Endothelial cell of umbilical vein (primary cell): ENCODE results near the gene RANBP3L. TPM values are rescaled to one million over a fixed set of nuclear protein-coding genes. Genes with fewer than 3 reads are reported as not detected.

ENCODE experiments used
- BruUV-seq: library from RNA; stranded (reverse); fragments of 400-500 nt; replicated peaks from 2 replicates; lab custom pipeline; 2021; lab: Mats Ljungman, UMichigan
- CTCF ChIA-PET: fragments of 300-600, 350-600 bp; sonication (Branson Sonifier 250); formaldehyde crosslinking; loops from one replicate; lab custom pipeline; 2021; ENCODE audit warnings: antibody characterized with exemption, inconsistent platforms; lab: Charles Lee
- POLR2A ChIA-PET: fragments of 300-600, 350-600 bp; sonication (Branson Sonifier 250); formaldehyde crosslinking; loops from one replicate; lab custom pipeline; 2021; ENCODE audit warnings: antibody characterized with exemption, inconsistent platforms; lab: Charles Lee
- DNase-seq: peaks from one replicate; pipeline ENCODE4 v3.0.0-alpha.2; 2011; ENCODE audit warnings: low read depth, low spot score
- FAIRE-seq: peaks from 2 replicates; lab custom pipeline; 2011; peaks lifted over from hg19 to GRCh38; lab: Jason Lieb, UNC
- H2AFZ ChIP-seq: 2 replicates; pipeline ENCODE4 v1.6.0; 2012; ENCODE audit warnings: low read depth, low read length, control low read depth, inconsistent platforms
- H3K27ac ChIP-seq: 2 replicates; pipeline ENCODE4 v1.5.1; 2011; ENCODE audit warnings: low read depth, mild to moderate bottlenecking, control low read depth, low read length, moderate library complexity; ENCODE audit not compliant: insufficient read depth
- H3K27me3 ChIP-seq, 2 experiments: 2 replicates each; pipeline versions ENCODE4 v1.6.0 to v1.6.1; 2011; ENCODE audit warnings: low read length in 2 of 2, mixed read lengths in 1 of 2; ENCODE audit not compliant: control insufficient read depth in 2 of 2, insufficient read depth in 2 of 2
- H3K36me3 ChIP-seq, 2 experiments: 2 replicates in 1 of 2; 3 replicates in 1 of 2; pipeline ENCODE4 v1.5.1; 2011; ENCODE audit warnings: low read length in 2 of 2, mild to moderate bottlenecking in 1 of 2, moderate library complexity in 1 of 2; ENCODE audit not compliant: control insufficient read depth in 2 of 2, insufficient read depth in 2 of 2; ENCODE audit errors: extremely low read depth in 1 of 2
- H3K4me1 ChIP-seq: 3 replicates; pipeline ENCODE4 v1.5.1; 2011; ENCODE audit warnings: mild to moderate bottlenecking, low read length; ENCODE audit not compliant: control insufficient read depth, insufficient read depth; ENCODE audit errors: extremely low read depth
- H3K4me2 ChIP-seq: 2 replicates; pipeline ENCODE4 v1.6.1; 2011; ENCODE audit warnings: low read length, control low read depth, mixed read lengths; ENCODE audit not compliant: insufficient read depth
- H3K4me3 ChIP-seq, 3 experiments: fragments of 200-600 bp in 1 of 3; sonication (generic), shearing (Covaris generic) in 1 of 3; replicated peaks in 1 of 3; 2 replicates each; pipeline ENCODE4 v1.5.1; 2011 to 2016; ENCODE audit warnings: control low read depth in 3 of 3, low read length in 3 of 3, mild to moderate bottlenecking in 2 of 3, inconsistent platforms in 1 of 3, low read depth in 1 of 3, moderate library complexity in 1 of 3; ENCODE audit not compliant: insufficient read depth in 1 of 3
- H3K79me2 ChIP-seq: 2 replicates; pipeline ENCODE4 v1.6.0; 2012; ENCODE audit warnings: low read length, inconsistent platforms; ENCODE audit not compliant: control insufficient read depth, insufficient read depth
- H3K9ac ChIP-seq: replicated peaks from 2 replicates; pipeline ENCODE3; 2011; ENCODE audit warnings: low read length, control low read depth; ENCODE audit not compliant: insufficient read depth; ENCODE audit errors: extremely low read depth
- H3K9me1 ChIP-seq: replicated peaks from 3 replicates; pipeline ENCODE4 v1.6.0; 2011; ENCODE audit warnings: mild to moderate bottlenecking, low read length; ENCODE audit not compliant: control insufficient read depth, insufficient read depth; ENCODE audit errors: extremely low read depth
- H3K9me3 ChIP-seq: replicated peaks from 2 replicates; pipeline ENCODE4 v1.5.1; 2012; ENCODE audit warnings: low read length, inconsistent platforms; ENCODE audit not compliant: control insufficient read depth, insufficient read depth
- H4K20me1 ChIP-seq: replicated peaks from 2 replicates; pipeline ENCODE3; 2011; ENCODE audit warnings: mild to moderate bottlenecking, low read length; ENCODE audit not compliant: control insufficient read depth, insufficient read depth; ENCODE audit errors: extremely low read depth
- CTCF ChIP-seq, 2 donors: IDR thresholded peaks; 1 replicate in 1 of 2; 2 replicates in 1 of 2; pipeline ENCODE4 v1.5.1; 2011; ENCODE audit warnings: low read length in 2 of 2, mild to moderate bottlenecking in 2 of 2, moderate library complexity in 2 of 2, control low read depth in 1 of 2, inconsistent platforms in 1 of 2, low read depth in 1 of 2; ENCODE audit not compliant: insufficient read depth in 1 of 2; ENCODE audit errors: extremely low read depth in 1 of 2
- EZH2 ChIP-seq: IDR thresholded peaks from 2 replicates; pipeline ENCODE4 v1.6.1; 2012; ENCODE audit warnings: borderline replicate concordance, low read depth, mild to moderate bottlenecking, moderate library complexity, low read length, inconsistent platforms; ENCODE audit not compliant: severe bottlenecking
- FOS ChIP-seq: IDR thresholded peaks from 2 replicates; pipeline ENCODE4 v1.6.1; 2011; ENCODE audit warnings: mild to moderate bottlenecking, low read length, moderate library complexity, borderline replicate concordance; ENCODE audit not compliant: insufficient read depth
- GATA2 ChIP-seq: IDR thresholded peaks from 2 replicates; pipeline ENCODE4 v1.7.0; 2011; ENCODE audit warnings: low read depth, mild to moderate bottlenecking, moderate library complexity, mixed read lengths, low read length; ENCODE audit not compliant: insufficient read length, insufficient read depth
- JUN ChIP-seq: IDR thresholded peaks from 2 replicates; pipeline ENCODE4 v1.6.1; 2011; ENCODE audit warnings: borderline replicate concordance, low read depth; ENCODE audit not compliant: insufficient read length, insufficient read depth
- MAX ChIP-seq: IDR thresholded peaks from 2 replicates; pipeline ENCODE4 v1.6.1; 2011; ENCODE audit not compliant: insufficient read depth, insufficient read length
- MYC ChIP-seq: IDR thresholded peaks from one replicate; pipeline ENCODE4 v1.6.1; 2011; ENCODE audit warnings: mild to moderate bottlenecking, low read depth, low read length
- POLR2A ChIP-seq: IDR thresholded peaks from 2 replicates; pipeline ENCODE4 v1.6.1; 2012; ENCODE audit warnings: low read depth, mild to moderate bottlenecking, control low read depth, low read length
- POLR2AphosphoS5 ChIP-seq: IDR thresholded peaks from 2 replicates; pipeline ENCODE4 v1.6.1; 2012; ENCODE audit warnings: low read depth, mild to moderate bottlenecking, control low read depth, low read length, moderate library complexity; ENCODE audit not compliant: insufficient read depth
- dilution Hi-C: fragments of 300-500 bp; cut with MboI; formaldehyde crosslinking; loops from one replicate; pipeline ENCODE4 v1.15.0; 2019; ENCODE audit warnings: low sequenced_read_pairs; ENCODE audit not compliant: extremely low pct_ligation_motif_present
- intact Hi-C: fragments of 100-400 bp; cut with micrococcal nuclease; formaldehyde crosslinking; loops from one replicate; pipeline ENCODE4 v1.10.0; 2022
- polyA plus RNA-seq, 4 experiments: library from polyadenylated mRNA; depleted of rRNA in 3 of 4; stranded (reverse) in 3 of 4; unstranded in 1 of 4; fragments of >200 nt; gene quantifications; 2 replicates each; pipeline versions ENCODE4 v1.2.1 to v1.2.3, GENCODE V29; 2011 to 2012; ENCODE audit warnings: missing spikeins in 1 of 4
- total RNA-seq: library from RNA; stranded (reverse); gene quantifications from 2 replicates; pipeline ENCODE4 v1.2.3, GENCODE V29; 2021

Gene RANBP3L
- total and polyA plus RNA-seq, 2 donors (not counting 3 experiments of a cell fraction or from before 2014, with no cell fraction given): not detected

DNA sequence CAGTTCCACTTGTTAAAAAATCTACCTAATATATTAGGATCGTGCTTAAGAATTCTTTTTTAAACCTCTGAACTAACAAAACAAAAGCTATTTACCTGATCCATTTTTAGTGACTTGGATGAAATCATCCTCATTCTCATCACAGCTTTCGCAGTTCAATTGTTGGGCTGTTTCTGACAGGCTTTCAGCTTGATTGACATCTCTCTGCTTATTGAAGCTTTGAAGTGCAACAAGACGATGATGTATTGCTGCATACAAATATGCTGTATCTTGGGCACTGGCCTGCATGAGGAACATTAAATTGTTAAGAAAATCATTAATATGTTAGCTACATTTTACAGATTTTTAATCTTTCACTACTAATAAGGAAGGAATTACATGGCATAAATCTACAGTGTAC, 50.5 kb downstream of the RANBP3L start:
- dilution Hi-C loops: no loop called here

More for the DNA sequence above, 50.5 kb downstream of the RANBP3L start:
- ChIA-PET POLR2A (no interaction called here), CTCF (interaction anchor here (1.0 to 2.7 kb wide), 7 partner anchors 9 to 73 kb away, joined by 3 to 9 read pairs (median 5); partner anchors contain the start of genes NADK2 and RANBP3L)
- TF ChIP-seq JUN: no peak
- no peak for TF ChIP-seq FOS
- no peak for TF ChIP-seq GATA2
- no peak for TF ChIP-seq CTCF (IDR thresholded peaks at IDR 0.05; ENCODE audit: extremely low read depth in 1 of 2, insufficient read depth in 1 of 2, low read depth in 1 of 2, low read length in 2 of 2)
- no peak for TF ChIP-seq MYC
- no peak for TF ChIP-seq POLR2A
- TF ChIP-seq MAX: no peak
- TF ChIP-seq POLR2AphosphoS5: no peak
- TF ChIP-seq EZH2: no peak
- H3K4me3 ChIP-seq: no peak overlapping the region
- no peak overlapping the region for H3K4me2 ChIP-seq
- H3K9me1 ChIP-seq: no peaks in the 10 kb centered on the region
- H3K9me3 ChIP-seq: no peaks in the 10 kb centered on the region
- no peak overlapping the region for H3K9ac ChIP-seq
- H3K36me3 ChIP-seq: no peaks in the 10 kb centered on the region
- H3K27ac ChIP-seq: no peak overlapping the region
- DNase-seq (no peak), FAIRE-seq (no peak)
- no peaks in the 10 kb centered on the region for H3K27me3 ChIP-seq
- no TSS peak for BruUV-seq
- H3K4me1 ChIP-seq: no peaks in the 10 kb centered on the region
- H4K20me1 ChIP-seq: no peaks in the 10 kb centered on the region
- no peaks in the 10 kb centered on the region for H3K79me2 ChIP-seq
- no peak overlapping the region for H2AFZ ChIP-seq
- intact Hi-C loops: no loop called here
